ENCODE measurements around the gene QKI. TPM values are rescaled to one million over a fixed set of nuclear protein-coding genes. Genes with fewer than 3 reads are reported as not detected.

Gene QKI
- total RNA-seq, 1 experiment from 2014 or later: 134 TPM

DNA sequence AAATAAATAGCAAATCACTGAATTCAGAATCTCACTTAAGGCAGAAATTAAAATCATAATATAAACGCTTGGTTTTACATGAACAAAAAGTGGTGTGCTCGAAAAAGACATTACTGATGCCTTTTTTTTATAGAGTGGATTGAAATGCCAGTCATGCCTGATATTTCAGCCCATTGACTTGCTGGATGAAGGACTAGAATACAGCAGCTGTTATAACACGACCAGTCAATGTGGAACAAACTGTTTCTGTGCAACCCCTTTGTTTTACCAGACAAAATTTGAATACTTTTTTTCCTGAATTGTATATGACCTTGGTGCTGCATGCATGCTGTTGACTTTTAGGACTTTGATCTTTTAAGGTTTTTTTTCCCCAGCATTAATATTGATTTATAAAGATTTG lies 150.0 kb downstream of the QKI start:
- Histone ChIP-seq H3K9me3 (no peaks in the 10 kb centered on the region), H3K27me3 (replicated peaks; ENCODE audit: control insufficient read depth, insufficient read depth, low read length) (no peaks in the 10 kb centered on the region), H3K4me1 (no peaks in the 10 kb centered on the region), H3K36me3 (ENCODE audit: control insufficient read depth, insufficient read depth, low read length) (no peaks in the 10 kb centered on the region), H3K4me3 (ENCODE audit: low read depth, low read length) (no peak overlapping the region)
- CTCF ChIA-PET: no interaction called here
- no peaks in the 10 kb centered on the region for H3K9me3 Mint-ChIP-seq (ENCODE audit: unreplicated experiment)
- no TSS peak for BruUV-seq (replicated peaks)
- no peak overlapping the region for H3K27ac Mint-ChIP-seq (ENCODE audit: unreplicated experiment)
- H3K27me3 Mint-ChIP-seq (ENCODE audit: insufficient read depth, unreplicated experiment): no peaks in the 10 kb centered on the region
- intact Hi-C loops (cut with micrococcal nuclease; ENCODE audit: unreplicated experiment): no loop called here
- POLR2A ChIA-PET: no interaction called here
- no peak overlapping the region for H3K4me3 Mint-ChIP-seq (ENCODE audit: unreplicated experiment)
- H3K36me3 Mint-ChIP-seq (ENCODE audit: insufficient read depth, unreplicated experiment): peaks cover 26% of the 10 kb centered on the region
- DNase-seq: no peak
- TF ChIP-seq, protein P1, sequence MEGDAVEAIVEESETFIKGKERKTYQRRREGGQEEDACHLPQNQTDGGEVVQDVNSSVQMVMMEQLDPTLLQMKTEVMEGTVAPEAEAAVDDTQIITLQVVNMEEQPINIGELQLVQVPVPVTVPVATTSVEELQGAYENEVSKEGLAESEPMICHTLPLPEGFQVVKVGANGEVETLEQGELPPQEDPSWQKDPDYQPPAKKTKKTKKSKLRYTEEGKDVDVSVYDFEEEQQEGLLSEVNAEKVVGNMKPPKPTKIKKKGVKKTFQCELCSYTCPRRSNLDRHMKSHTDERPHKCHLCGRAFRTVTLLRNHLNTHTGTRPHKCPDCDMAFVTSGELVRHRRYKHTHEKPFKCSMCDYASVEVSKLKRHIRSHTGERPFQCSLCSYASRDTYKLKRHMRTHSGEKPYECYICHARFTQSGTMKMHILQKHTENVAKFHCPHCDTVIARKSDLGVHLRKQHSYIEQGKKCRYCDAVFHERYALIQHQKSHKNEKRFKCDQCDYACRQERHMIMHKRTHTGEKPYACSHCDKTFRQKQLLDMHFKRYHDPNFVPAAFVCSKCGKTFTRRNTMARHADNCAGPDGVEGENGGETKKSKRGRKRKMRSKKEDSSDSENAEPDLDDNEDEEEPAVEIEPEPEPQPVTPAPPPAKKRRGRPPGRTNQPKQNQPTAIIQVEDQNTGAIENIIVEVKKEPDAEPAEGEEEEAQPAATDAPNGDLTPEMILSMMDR (IDR thresholded peaks at IDR 0.05; ENCODE audit: insufficient read depth in 1 of 2, low read depth in 1 of 2, low read length in 1 of 2, severe bottlenecking in 1 of 2, unreplicated experiment in 1 of 2): no peak
- H3K4me1 Mint-ChIP-seq (ENCODE audit: low read depth, unreplicated experiment): no peaks in the 10 kb centered on the region

DNA sequence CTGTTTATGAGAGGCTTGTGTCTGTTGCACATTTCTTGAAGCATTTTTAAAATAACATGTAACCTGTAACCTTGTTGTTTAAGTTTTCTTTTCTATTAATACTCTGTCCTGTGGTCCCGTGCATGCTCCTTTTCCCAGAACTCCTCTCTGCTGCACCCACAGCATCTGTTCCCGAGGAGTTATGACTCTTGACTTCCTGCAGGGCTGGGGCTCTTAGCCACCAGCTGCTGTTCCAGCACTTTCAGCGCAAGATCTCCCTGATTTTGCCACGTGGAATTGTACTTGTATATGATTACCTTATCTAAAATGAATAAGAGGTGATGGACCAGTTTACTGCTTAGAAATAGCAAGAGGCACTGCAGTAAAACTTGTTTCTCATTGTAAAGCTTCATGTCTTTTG lies 150.6 kb downstream of the QKI start:
- Histone ChIP-seq H3K4me3 (ENCODE audit: low read depth, low read length) (no peak overlapping the region), H3K9me3 (no peaks in the 10 kb centered on the region), H3K27me3 (replicated peaks; ENCODE audit: control insufficient read depth, insufficient read depth, low read length) (no peaks in the 10 kb centered on the region), H3K36me3 (ENCODE audit: control insufficient read depth, insufficient read depth, low read length) (no peaks in the 10 kb centered on the region), H3K4me1 (no peaks in the 10 kb centered on the region)
- TF ChIP-seq, protein P1 (IDR thresholded peaks at IDR 0.05; ENCODE audit: insufficient read depth in 1 of 2, low read depth in 1 of 2, low read length in 1 of 2, severe bottlenecking in 1 of 2, unreplicated experiment in 1 of 2): no peak
- DNase-seq: no peak
- H3K27ac Mint-ChIP-seq (ENCODE audit: unreplicated experiment): no peak overlapping the region
- ChIA-PET CTCF (no interaction called here), POLR2A (no interaction called here)
- H3K9me3 Mint-ChIP-seq (ENCODE audit: unreplicated experiment): no peaks in the 10 kb centered on the region
- no TSS peak for BruUV-seq (replicated peaks)
- no peaks in the 10 kb centered on the region for H3K27me3 Mint-ChIP-seq (ENCODE audit: insufficient read depth, unreplicated experiment)
- H3K4me3 Mint-ChIP-seq (ENCODE audit: unreplicated experiment): no peak overlapping the region
- no peaks in the 10 kb centered on the region for H3K4me1 Mint-ChIP-seq (ENCODE audit: low read depth, unreplicated experiment)
- H3K36me3 Mint-ChIP-seq (ENCODE audit: insufficient read depth, unreplicated experiment): peaks cover 23% of the 10 kb centered on the region
- intact Hi-C loops (cut with micrococcal nuclease; ENCODE audit: unreplicated experiment): no loop called here

DNA sequence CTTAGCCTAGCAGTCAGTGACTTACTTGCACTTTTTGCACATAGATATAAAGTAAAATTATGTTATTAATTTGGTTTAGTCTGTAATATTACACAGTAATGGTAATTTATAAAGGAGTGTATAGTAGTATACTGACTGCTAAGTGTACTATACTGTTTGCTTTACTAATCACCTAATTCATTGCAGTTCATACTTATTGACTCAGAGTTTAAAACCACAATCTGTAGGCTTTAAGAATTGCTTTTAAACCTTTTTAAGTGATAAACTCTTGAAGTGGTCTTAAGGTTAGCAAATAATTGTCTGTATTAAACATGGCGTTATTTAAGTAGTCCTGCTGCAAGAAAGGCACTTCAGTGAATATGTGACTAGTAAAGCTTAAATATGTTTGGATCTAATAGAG lies 151.5 kb downstream of the QKI start:
- ChIA-PET POLR2A (no interaction called here), CTCF (no interaction called here)
- H3K4me3 ChIP-seq (ENCODE audit: low read depth, low read length): no peak overlapping the region
- intact Hi-C loops (cut with micrococcal nuclease; ENCODE audit: unreplicated experiment): no loop called here
- Mint-ChIP-seq H3K9me3 (ENCODE audit: unreplicated experiment) (no peaks in the 10 kb centered on the region), H3K4me3 (ENCODE audit: unreplicated experiment) (no peak overlapping the region), H3K4me1 (ENCODE audit: low read depth, unreplicated experiment) (no peaks in the 10 kb centered on the region), H3K27ac (ENCODE audit: unreplicated experiment) (no peak overlapping the region), H3K36me3 (ENCODE audit: insufficient read depth, unreplicated experiment) (peaks cover 28% of the 10 kb centered on the region), H3K27me3 (ENCODE audit: insufficient read depth, unreplicated experiment) (no peaks in the 10 kb centered on the region)
- H3K27me3 ChIP-seq (replicated peaks; ENCODE audit: control insufficient read depth, insufficient read depth, low read length): no peaks in the 10 kb centered on the region
- H3K4me1 ChIP-seq: no peaks in the 10 kb centered on the region
- no peak for DNase-seq
- BruUV-seq (replicated peaks): no TSS peak
- TF ChIP-seq, protein P1 (IDR thresholded peaks at IDR 0.05; ENCODE audit: insufficient read depth in 1 of 2, low read depth in 1 of 2, low read length in 1 of 2, severe bottlenecking in 1 of 2, unreplicated experiment in 1 of 2): no peak
- H3K36me3 ChIP-seq (ENCODE audit: control insufficient read depth, insufficient read depth, low read length): no peaks in the 10 kb centered on the region; the same call in 1 of the 2 replicates
- no peaks in the 10 kb centered on the region for H3K9me3 ChIP-seq

Data from Caco-2 (cell line).